GM12873 (cell line): ENCODE measurements around the gene RNF4.

ENCODE experiments used
- TF ChIP-seq, protein P1 (sequence below): IDR thresholded peaks from 2 replicates; pipeline ENCODE4 v1.5.1; 2012; ENCODE audit warnings: low read depth, mild to moderate bottlenecking, moderate library complexity, low read length, control low read depth; ENCODE audit not compliant: insufficient read depth; ENCODE audit errors: missing control alignments

Gene RNF4

GRCh38 chr4:2511645-2512131, 42.8 kb downstream of the RNF4 start:
- TF ChIP-seq, protein P1, sequence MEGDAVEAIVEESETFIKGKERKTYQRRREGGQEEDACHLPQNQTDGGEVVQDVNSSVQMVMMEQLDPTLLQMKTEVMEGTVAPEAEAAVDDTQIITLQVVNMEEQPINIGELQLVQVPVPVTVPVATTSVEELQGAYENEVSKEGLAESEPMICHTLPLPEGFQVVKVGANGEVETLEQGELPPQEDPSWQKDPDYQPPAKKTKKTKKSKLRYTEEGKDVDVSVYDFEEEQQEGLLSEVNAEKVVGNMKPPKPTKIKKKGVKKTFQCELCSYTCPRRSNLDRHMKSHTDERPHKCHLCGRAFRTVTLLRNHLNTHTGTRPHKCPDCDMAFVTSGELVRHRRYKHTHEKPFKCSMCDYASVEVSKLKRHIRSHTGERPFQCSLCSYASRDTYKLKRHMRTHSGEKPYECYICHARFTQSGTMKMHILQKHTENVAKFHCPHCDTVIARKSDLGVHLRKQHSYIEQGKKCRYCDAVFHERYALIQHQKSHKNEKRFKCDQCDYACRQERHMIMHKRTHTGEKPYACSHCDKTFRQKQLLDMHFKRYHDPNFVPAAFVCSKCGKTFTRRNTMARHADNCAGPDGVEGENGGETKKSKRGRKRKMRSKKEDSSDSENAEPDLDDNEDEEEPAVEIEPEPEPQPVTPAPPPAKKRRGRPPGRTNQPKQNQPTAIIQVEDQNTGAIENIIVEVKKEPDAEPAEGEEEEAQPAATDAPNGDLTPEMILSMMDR = no peak

DNA sequence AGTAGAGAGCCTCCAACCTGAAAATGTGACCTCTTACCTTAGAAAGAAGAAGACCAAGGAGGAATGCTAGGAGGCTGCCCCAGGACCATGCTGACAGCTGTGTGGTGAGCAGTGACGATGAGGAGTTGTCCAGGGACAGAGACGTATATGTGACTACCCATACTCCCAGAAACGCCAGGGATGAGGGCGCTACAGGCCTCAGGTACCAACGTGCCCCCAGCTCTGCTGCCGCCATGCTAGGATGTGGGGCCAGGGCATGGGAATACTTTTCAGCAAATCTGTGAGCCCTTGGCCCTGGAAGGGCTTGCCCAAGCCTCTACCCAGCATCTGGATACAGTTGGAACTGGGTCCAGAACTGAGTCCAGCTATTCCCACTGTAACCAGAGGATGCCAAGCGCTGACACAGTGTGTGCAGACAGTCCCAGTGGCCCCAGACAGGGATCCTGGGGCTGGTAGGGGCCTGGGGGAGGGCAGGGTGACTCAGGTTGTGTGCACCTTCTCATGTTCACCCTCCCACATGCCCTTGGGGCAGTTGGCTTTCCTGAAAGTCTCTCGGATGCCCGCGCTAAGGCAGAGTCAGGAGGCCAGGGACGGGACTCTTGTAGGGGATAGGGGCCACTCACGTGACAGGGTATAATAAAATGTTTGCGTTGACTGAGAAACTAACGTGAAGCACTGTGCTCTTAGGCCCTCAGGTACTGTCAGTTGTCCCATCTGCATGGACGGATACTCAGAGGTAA, 43.7 kb downstream of the RNF4 start:
- TF ChIP-seq, protein P1 = no peak

- TF ChIP-seq, protein P1 = no peak
Observed at GRCh38 chr4:2515830-2516550, 47.1 kb downstream of the RNF4 start.

DNA sequence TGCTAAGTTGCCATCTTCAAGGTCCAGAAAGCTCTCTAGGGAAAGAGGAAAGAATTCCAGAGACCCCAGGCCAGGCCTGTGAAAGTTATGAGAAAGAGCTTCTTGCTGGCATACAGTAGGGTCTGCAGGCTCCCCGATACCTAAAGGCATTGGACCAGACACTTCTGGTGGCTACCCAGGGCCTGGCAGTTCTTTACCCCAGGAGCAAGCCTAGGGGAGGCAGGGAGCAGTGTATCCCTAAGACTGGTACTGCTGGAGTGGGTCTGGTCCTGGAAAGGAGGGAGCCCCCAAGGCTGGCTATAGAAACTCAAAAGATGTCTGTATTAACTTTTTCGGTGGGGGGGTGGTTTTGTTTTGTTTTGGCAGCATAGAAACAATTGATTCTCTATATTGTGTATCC, 47.7 kb downstream of the RNF4 start:
- TF ChIP-seq, protein P1 = no peak

DNA sequence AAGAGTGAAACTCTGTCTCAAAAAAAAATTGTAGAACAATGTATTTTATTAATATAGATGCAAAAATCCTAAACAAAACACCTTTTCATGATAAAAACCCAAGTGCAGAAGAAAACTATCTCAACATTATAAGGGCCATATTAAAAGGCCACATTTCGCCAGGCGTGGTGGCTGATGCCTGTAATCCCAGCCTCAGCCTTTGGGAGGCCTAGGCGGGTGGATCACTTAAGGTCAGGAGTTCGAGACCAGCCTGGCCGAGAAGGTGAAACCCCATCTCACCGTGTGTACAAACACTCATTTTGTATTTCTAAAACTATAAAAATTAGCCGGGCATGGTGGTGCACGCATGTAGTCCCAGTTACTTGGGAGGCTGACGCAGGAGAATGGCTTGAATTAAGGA, 57.7 kb downstream of the RNF4 start:
- TF ChIP-seq, protein P1 = peak; percentile 8

GRCh38 chr4:2534904-2535375, 66.0 kb downstream of the RNF4 start:
- TF ChIP-seq, protein P1 = no peak
